GM19351 (cell line): ENCODE measurements around the gene FBXO31.

ENCODE experiments used
- ATAC-seq: cut with Tn5 transposase; IDR thresholded peaks from one replicate; pipeline ENCODE4 v1.9.1; 2021; ENCODE audit warnings: mild to moderate bottlenecking, moderate library complexity; ENCODE audit not compliant: unreplicated experiment

FBXO31 gene

GRCh38 chr16:87316923-87317749, 66.4 kb downstream of the FBXO31 start, which contains the start of gene C16orf95:
TSS of gene C16orf95 (minus strand) at chr16:87317392. CDS start at chr16:87317242, 150 bp downstream.
- ATAC-seq, result peak; percentile 91

GRCh38 chr16:87316450-87316922, 67.1 kb downstream of the FBXO31 start:
- no peak for ATAC-seq

- ATAC-seq, result no peak
Observed at GRCh38 chr16:87314990-87315420, 68.6 kb downstream of the FBXO31 start.

GRCh38 chr16:87312008-87312407, 71.6 kb downstream of the FBXO31 start:
- no peak for ATAC-seq

GRCh38 chr16:87311387-87311786, 72.2 kb downstream of the FBXO31 start:
- no peak for ATAC-seq

GRCh38 chr16:87310610-87311009, 73.0 kb downstream of the FBXO31 start:
- no peak for ATAC-seq

GRCh38 chr16:87309620-87310525, 73.7 kb downstream of the FBXO31 start:
- no peak for ATAC-seq

- ATAC-seq, result no peak
Observed at GRCh38 chr16:87308826-87309225, 74.8 kb downstream of the FBXO31 start.

GRCh38 chr16:87306516-87306915, 77.1 kb downstream of the FBXO31 start:
- ATAC-seq, result no peak

GRCh38 chr16:87305505-87306391, 77.8 kb downstream of the FBXO31 start:
- no peak for ATAC-seq

- ATAC-seq, result no peak
Observed at GRCh38 chr16:87304951-87305350, 78.6 kb downstream of the FBXO31 start.

- ATAC-seq, result no peak
Observed at GRCh38 chr16:87303962-87304521, 79.5 kb downstream of the FBXO31 start.

- no peak for ATAC-seq
Observed at GRCh38 chr16:87303431-87303930, 80.1 kb downstream of the FBXO31 start.

GRCh38 chr16:87298857-87299465, 84.6 kb downstream of the FBXO31 start:
- ATAC-seq, result no peak

GRCh38 chr16:87297918-87298631, 85.5 kb downstream of the FBXO31 start:
- no peak for ATAC-seq

- ATAC-seq, result no peak
Observed at GRCh38 chr16:87297407-87297806, 86.2 kb downstream of the FBXO31 start.

GRCh38 chr16:87295661-87296531, 87.7 kb downstream of the FBXO31 start:
- ATAC-seq, result no peak

GRCh38 chr16:87295259-87295658, 88.3 kb downstream of the FBXO31 start:
- ATAC-seq, result no peak
